GM19395 (cell line): ENCODE data around the gene BBS1.
A peak's percentile ranks its signal among the peaks of the same experiment; 100 is the strongest.

Experiments used
- ATAC-seq: cut with Tn5 transposase; IDR thresholded peaks from one replicate; pipeline ENCODE4 v1.9.1; 2021; ENCODE audit warnings: mild to moderate bottlenecking, moderate library complexity; ENCODE audit not compliant: unreplicated experiment

BBS1 gene

GRCh38 chr11:66476841-66477251 lies 33.6 kb upstream of the BBS1 start:
- ATAC-seq, result no peak

- no peak for ATAC-seq
These were observed 32.9 kb upstream of the BBS1 start for GRCh38 chr11:66477263-66478201.

- no peak for ATAC-seq
These were observed 31.6 kb upstream of the BBS1 start for GRCh38 chr11:66478729-66479393.

GRCh38 chr11:66479394-66480116 lies 30.9 kb upstream of the BBS1 start:
- ATAC-seq, result no peak

GRCh38 chr11:66480117-66480938 lies 30.1 kb upstream of the BBS1 start, which contains the start of gene DPP3:
Gene DPP3 (plus strand): TSS chr11:66480434. CDS start chr11:66482201, 1,767 bp downstream.
- peak; percentile 84 for ATAC-seq

- no peak for ATAC-seq
These were observed 25.5 kb upstream of the BBS1 start for GRCh38 chr11:66484806-66485380.

- ATAC-seq, result no peak
These were observed 21.5 kb upstream of the BBS1 start for GRCh38 chr11:66488957-66489356.

GRCh38 chr11:66489636-66490035 lies 20.8 kb upstream of the BBS1 start:
- no peak for ATAC-seq

- no peak for ATAC-seq
These were observed 19.0 kb upstream of the BBS1 start for GRCh38 chr11:66491315-66491935.

GRCh38 chr11:66492161-66492865 lies 18.1 kb upstream of the BBS1 start:
- no peak for ATAC-seq

- no peak for ATAC-seq
These were observed 17.3 kb upstream of the BBS1 start for GRCh38 chr11:66493130-66493529.

GRCh38 chr11:66494458-66494857 lies 16.0 kb upstream of the BBS1 start:
- ATAC-seq, result no peak

GRCh38 chr11:66494935-66495334 lies 15.5 kb upstream of the BBS1 start:
- ATAC-seq, result no peak

GRCh38 chr11:66495401-66495854 lies 15.0 kb upstream of the BBS1 start:
- ATAC-seq, result no peak

GRCh38 chr11:66497206-66497605 lies 13.2 kb upstream of the BBS1 start:
- no peak for ATAC-seq

GRCh38 chr11:66498506-66498905 lies 11.9 kb upstream of the BBS1 start:
- ATAC-seq, result no peak

- no peak for ATAC-seq
These were observed 5.1 kb upstream of the BBS1 start for GRCh38 chr11:66505276-66505816.

GRCh38 chr11:66509131-66509561 lies 1.3 kb upstream of the BBS1 start:
- ATAC-seq, result no peak

GRCh38 chr11:66510990-66511339 lies 530 bp downstream of the BBS1 start:
- ATAC-seq, result no peak
